HL-60 (cell line): Measurements from ENCODE around the gene BRPF3.

ENCODE experiments used
- DNase-seq, 2 experiments: peaks; one replicate each; pipeline ENCODE4 v3.0.0-alpha.2; 2010 to 2020; ENCODE audit warnings: low read depth in 1 of 2, low spot score in 1 of 2
- H3K27ac ChIP-seq: fragments of 250-450 bp; sonication (Bioruptor Pico); replicated peaks from 2 replicates; pipeline ENCODE4 v1.5.1; 2020; ENCODE audit warnings: mild to moderate bottlenecking, moderate library complexity
- H3K27me3 ChIP-seq: fragments of 250-450 bp; sonication (Bioruptor Pico); 2 replicates; pipeline ENCODE4 v1.5.1; 2021; ENCODE audit warnings: mild to moderate bottlenecking, moderate library complexity; ENCODE audit not compliant: insufficient read depth, poor library complexity, severe bottlenecking
- H3K4me3 ChIP-seq: replicated peaks from 2 replicates; pipeline ENCODE4 v1.5.1; 2011; ENCODE audit warnings: mild to moderate bottlenecking, control low read depth, low read length; ENCODE audit not compliant: insufficient read depth
- GABPA ChIP-seq: IDR thresholded peaks from 2 replicates; pipeline ENCODE4 v1.6.1; 2012; ENCODE audit warnings: low read depth
- POLR2AphosphoS5 ChIP-seq: IDR thresholded peaks from 2 replicates; pipeline ENCODE4 v1.6.1; 2012; ENCODE audit warnings: low read depth
- SPI1 ChIP-seq: IDR thresholded peaks from 2 replicates; pipeline ENCODE4 v1.6.1; 2012; ENCODE audit warnings: low read depth, mild to moderate bottlenecking, borderline replicate concordance
- TF ChIP-seq, protein P1 (sequence below): IDR thresholded peaks from one replicate; pipeline ENCODE4 v1.5.1; 2011; ENCODE audit warnings: low read length, control low read depth, inconsistent platforms; ENCODE audit not compliant: insufficient read depth
- TF ChIP-seq, protein P2 (sequence below): IDR thresholded peaks from 2 replicates; pipeline ENCODE4 v1.6.1; 2012; ENCODE audit warnings: low read depth; ENCODE audit not compliant: insufficient replicate concordance

The BRPF3 gene

GRCh38 chr6:36210182-36210581 lies 13.6 kb downstream of the BRPF3 start:
- DNase-seq, result no peak
- H3K27me3 ChIP-seq, result no peaks in the 10 kb centered on the region
- no peak for TF ChIP-seq GABPA
- no peak overlapping the region for H3K27ac ChIP-seq
- no peak overlapping the region for H3K4me3 ChIP-seq

- Histone ChIP-seq H3K4me3 (no peak overlapping the region), H3K27me3 (no peaks in the 10 kb centered on the region), H3K27ac (no peak overlapping the region)
- DNase-seq, result no peak
- TF ChIP-seq, protein P1, sequence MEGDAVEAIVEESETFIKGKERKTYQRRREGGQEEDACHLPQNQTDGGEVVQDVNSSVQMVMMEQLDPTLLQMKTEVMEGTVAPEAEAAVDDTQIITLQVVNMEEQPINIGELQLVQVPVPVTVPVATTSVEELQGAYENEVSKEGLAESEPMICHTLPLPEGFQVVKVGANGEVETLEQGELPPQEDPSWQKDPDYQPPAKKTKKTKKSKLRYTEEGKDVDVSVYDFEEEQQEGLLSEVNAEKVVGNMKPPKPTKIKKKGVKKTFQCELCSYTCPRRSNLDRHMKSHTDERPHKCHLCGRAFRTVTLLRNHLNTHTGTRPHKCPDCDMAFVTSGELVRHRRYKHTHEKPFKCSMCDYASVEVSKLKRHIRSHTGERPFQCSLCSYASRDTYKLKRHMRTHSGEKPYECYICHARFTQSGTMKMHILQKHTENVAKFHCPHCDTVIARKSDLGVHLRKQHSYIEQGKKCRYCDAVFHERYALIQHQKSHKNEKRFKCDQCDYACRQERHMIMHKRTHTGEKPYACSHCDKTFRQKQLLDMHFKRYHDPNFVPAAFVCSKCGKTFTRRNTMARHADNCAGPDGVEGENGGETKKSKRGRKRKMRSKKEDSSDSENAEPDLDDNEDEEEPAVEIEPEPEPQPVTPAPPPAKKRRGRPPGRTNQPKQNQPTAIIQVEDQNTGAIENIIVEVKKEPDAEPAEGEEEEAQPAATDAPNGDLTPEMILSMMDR, result no peak
- TF ChIP-seq GABPA (no peak), POLR2AphosphoS5 (no peak), SPI1 (no peak)
- TF ChIP-seq, protein P2, sequence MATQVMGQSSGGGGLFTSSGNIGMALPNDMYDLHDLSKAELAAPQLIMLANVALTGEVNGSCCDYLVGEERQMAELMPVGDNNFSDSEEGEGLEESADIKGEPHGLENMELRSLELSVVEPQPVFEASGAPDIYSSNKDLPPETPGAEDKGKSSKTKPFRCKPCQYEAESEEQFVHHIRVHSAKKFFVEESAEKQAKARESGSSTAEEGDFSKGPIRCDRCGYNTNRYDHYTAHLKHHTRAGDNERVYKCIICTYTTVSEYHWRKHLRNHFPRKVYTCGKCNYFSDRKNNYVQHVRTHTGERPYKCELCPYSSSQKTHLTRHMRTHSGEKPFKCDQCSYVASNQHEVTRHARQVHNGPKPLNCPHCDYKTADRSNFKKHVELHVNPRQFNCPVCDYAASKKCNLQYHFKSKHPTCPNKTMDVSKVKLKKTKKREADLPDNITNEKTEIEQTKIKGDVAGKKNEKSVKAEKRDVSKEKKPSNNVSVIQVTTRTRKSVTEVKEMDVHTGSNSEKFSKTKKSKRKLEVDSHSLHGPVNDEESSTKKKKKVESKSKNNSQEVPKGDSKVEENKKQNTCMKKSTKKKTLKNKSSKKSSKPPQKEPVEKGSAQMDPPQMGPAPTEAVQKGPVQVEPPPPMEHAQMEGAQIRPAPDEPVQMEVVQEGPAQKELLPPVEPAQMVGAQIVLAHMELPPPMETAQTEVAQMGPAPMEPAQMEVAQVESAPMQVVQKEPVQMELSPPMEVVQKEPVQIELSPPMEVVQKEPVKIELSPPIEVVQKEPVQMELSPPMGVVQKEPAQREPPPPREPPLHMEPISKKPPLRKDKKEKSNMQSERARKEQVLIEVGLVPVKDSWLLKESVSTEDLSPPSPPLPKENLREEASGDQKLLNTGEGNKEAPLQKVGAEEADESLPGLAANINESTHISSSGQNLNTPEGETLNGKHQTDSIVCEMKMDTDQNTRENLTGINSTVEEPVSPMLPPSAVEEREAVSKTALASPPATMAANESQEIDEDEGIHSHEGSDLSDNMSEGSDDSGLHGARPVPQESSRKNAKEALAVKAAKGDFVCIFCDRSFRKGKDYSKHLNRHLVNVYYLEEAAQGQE, result no peak
Measured at GRCh38 chr6:36210886-36211595, 14.5 kb downstream of the BRPF3 start.

DNA sequence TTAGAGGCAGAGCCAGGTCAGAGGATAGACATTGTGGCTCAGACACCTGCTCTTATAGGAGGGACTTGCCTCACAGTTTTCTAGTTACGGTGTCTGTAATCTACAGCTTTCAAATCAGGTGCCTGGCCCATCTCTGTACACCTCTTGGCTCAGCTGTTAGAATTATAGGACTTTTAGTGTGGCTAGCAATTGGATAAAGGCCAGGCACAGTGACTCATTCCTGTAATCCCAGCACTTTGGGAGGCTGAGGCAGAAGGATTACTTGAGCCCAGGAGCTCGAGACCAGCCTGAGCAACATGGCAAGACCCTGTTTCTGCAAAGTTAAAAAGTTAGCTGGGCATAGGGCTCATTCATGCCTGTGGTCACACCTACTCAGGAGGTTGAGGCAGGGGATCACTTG lies 20.0 kb downstream of the BRPF3 start:
- TF ChIP-seq GABPA (no peak), POLR2AphosphoS5 (no peak), SPI1 (no peak)
- TF ChIP-seq, protein P1, result no peak
- TF ChIP-seq, protein P2, result no peak
- Histone ChIP-seq H3K27me3 (no peaks in the 10 kb centered on the region), H3K27ac (no peak overlapping the region), H3K4me3 (no peak overlapping the region)
- no peak for DNase-seq

DNA sequence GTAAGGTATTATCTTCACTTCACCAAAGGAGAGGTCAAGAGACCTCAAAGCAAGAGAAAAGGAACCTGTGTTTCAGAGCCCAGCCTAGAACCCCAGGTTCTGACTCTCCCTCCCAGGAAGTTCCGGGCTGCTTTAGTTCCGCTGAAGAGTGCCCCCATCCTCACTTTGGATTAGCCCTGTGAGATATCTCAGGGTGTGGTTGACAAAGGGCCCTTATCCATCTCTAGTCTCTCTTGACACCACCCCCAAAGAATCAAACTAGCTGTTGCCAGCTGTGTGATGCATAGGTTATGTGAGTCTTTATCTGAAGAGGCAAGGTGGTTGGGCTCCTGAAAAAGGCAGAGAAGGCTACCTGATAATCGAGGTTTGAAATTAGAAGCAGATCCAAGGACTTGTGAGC lies 20.6 kb downstream of the BRPF3 start:
- DNase-seq, result no peak
- Histone ChIP-seq H3K27ac (no peak overlapping the region), H3K27me3 (no peaks in the 10 kb centered on the region), H3K4me3 (no peak overlapping the region)
- TF ChIP-seq SPI1, result no peak
- TF ChIP-seq GABPA, result no peak

- H3K27me3 ChIP-seq, result no peaks in the 10 kb centered on the region
- no peak overlapping the region for H3K27ac ChIP-seq
- DNase-seq, result no peak
- TF ChIP-seq SPI1 (no peak), POLR2AphosphoS5 (no peak), GABPA (no peak)
- TF ChIP-seq, protein P1, result no peak
- TF ChIP-seq, protein P2, result no peak
- H3K4me3 ChIP-seq, result no peak overlapping the region
Measured at GRCh38 chr6:36217946-36218345, 21.4 kb downstream of the BRPF3 start.
